HCT116 (cell line): ENCODE data around the gene PREX1.

Experiments used
- JUND ChIP-seq: IDR thresholded peaks from 2 replicates; pipeline ENCODE4 v1.6.1; 2012
- POLR2A ChIP-seq: IDR thresholded peaks from 2 replicates; pipeline ENCODE4 v1.7.0; 2011; ENCODE audit warnings: borderline replicate concordance; ENCODE audit not compliant: insufficient read depth, insufficient read length; ENCODE audit errors: extremely low read depth
- POLR2AphosphoS5 ChIP-seq: IDR thresholded peaks from 2 replicates; pipeline ENCODE4 v1.6.1; 2011; ENCODE audit warnings: mild to moderate bottlenecking, low read depth, low read length, moderate library complexity
- RAD21 ChIP-seq: IDR thresholded peaks from 2 replicates; pipeline ENCODE4 v1.6.1; 2012; ENCODE audit warnings: low read depth, mild to moderate bottlenecking
- TF ChIP-seq, protein P1 (sequence below), 3 experiments: fragments of 200-600 bp in 1 of 3; sonication (generic) in 1 of 3; IDR thresholded peaks in 2 of 3; conservative IDR thresholded peaks in 1 of 3; 2 replicates each; pipeline ENCODE4 v1.5.1; 2012 to 2017; ENCODE audit warnings: low read depth in 2 of 3, low read length in 2 of 3, antibody characterized with exemption in 1 of 3, borderline replicate concordance in 1 of 3, control low read depth in 1 of 3, mild to moderate bottlenecking in 1 of 3, mixed read lengths in 1 of 3, mixed run types in 1 of 3, moderate library complexity in 1 of 3; ENCODE audit not compliant: insufficient read depth in 1 of 3
- TF ChIP-seq, protein P2 (sequence below): IDR thresholded peaks from 2 replicates; pipeline ENCODE4 v1.6.1; 2012
- TF ChIP-seq, protein P3 (sequence below): IDR thresholded peaks from 2 replicates; pipeline ENCODE4 v1.6.1; 2011; ENCODE audit warnings: mild to moderate bottlenecking, low read length, moderate library complexity; ENCODE audit not compliant: insufficient replicate concordance; ENCODE audit errors: extremely low read depth

DNA sequence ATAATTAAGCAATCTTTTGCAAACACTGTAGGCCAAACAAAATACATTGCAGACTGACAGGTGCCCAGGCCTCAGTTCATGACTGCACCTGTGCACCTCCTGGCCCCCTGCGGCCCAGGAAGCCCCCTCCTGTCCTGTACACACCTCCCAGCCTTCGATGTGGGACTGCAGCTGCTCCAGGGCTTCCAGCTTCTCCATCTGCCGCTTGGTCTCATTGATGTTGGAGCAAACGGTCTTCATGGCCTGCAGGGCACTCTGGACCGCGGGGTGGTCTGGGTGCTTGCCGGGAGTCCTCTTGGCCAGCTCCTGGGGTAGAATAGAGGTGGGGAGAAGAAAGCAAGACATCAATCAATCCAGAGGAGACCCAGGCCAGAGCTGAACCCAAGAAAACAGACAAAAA lies 119.7 kb downstream of the PREX1 start:
- TF ChIP-seq, protein P1, sequence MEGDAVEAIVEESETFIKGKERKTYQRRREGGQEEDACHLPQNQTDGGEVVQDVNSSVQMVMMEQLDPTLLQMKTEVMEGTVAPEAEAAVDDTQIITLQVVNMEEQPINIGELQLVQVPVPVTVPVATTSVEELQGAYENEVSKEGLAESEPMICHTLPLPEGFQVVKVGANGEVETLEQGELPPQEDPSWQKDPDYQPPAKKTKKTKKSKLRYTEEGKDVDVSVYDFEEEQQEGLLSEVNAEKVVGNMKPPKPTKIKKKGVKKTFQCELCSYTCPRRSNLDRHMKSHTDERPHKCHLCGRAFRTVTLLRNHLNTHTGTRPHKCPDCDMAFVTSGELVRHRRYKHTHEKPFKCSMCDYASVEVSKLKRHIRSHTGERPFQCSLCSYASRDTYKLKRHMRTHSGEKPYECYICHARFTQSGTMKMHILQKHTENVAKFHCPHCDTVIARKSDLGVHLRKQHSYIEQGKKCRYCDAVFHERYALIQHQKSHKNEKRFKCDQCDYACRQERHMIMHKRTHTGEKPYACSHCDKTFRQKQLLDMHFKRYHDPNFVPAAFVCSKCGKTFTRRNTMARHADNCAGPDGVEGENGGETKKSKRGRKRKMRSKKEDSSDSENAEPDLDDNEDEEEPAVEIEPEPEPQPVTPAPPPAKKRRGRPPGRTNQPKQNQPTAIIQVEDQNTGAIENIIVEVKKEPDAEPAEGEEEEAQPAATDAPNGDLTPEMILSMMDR (IDR thresholded peaks at IDR 0.05 in 2 of 3, conservative IDR thresholded peaks at IDR 0.05 in 1 of 3; ENCODE audit: borderline replicate concordance in 1 of 3, insufficient read depth in 1 of 3, low read depth in 2 of 3, low read length in 2 of 3), result no peak
- TF ChIP-seq POLR2AphosphoS5, result no peak
- TF ChIP-seq JUND, result no peak
- TF ChIP-seq, protein P2, sequence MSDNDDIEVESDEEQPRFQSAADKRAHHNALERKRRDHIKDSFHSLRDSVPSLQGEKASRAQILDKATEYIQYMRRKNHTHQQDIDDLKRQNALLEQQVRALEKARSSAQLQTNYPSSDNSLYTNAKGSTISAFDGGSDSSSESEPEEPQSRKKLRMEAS, result no peak
- TF ChIP-seq RAD21, result no peak
- TF ChIP-seq, protein P3, sequence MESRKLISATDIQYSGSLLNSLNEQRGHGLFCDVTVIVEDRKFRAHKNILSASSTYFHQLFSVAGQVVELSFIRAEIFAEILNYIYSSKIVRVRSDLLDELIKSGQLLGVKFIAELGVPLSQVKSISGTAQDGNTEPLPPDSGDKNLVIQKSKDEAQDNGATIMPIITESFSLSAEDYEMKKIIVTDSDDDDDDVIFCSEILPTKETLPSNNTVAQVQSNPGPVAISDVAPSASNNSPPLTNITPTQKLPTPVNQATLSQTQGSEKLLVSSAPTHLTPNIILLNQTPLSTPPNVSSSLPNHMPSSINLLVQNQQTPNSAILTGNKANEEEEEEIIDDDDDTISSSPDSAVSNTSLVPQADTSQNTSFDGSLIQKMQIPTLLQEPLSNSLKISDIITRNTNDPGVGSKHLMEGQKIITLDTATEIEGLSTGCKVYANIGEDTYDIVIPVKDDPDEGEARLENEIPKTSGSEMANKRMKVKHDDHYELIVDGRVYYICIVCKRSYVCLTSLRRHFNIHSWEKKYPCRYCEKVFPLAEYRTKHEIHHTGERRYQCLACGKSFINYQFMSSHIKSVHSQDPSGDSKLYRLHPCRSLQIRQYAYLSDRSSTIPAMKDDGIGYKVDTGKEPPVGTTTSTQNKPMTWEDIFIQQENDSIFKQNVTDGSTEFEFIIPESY, result no peak
- no peak for TF ChIP-seq POLR2A
